Activated CD8-positive, alpha-beta memory T cell treated with anti-CD3 and anti-CD28 coated beads, Interleukin-2, amount 50 U/mL, for 1 hour (primary cell): ENCODE results near the gene GPR42.
"Not testable (repeated sequence)": the region's sequence is repeated elsewhere in the genome, so short reads cannot be mapped to it uniquely, and the experiment has no call there.

Experiments used
- DNase-seq: peaks from one replicate; pipeline ENCODE4 v3.0.0-alpha.2; 2020; ENCODE audit errors: extremely low read depth

GPR42 gene

DNA sequence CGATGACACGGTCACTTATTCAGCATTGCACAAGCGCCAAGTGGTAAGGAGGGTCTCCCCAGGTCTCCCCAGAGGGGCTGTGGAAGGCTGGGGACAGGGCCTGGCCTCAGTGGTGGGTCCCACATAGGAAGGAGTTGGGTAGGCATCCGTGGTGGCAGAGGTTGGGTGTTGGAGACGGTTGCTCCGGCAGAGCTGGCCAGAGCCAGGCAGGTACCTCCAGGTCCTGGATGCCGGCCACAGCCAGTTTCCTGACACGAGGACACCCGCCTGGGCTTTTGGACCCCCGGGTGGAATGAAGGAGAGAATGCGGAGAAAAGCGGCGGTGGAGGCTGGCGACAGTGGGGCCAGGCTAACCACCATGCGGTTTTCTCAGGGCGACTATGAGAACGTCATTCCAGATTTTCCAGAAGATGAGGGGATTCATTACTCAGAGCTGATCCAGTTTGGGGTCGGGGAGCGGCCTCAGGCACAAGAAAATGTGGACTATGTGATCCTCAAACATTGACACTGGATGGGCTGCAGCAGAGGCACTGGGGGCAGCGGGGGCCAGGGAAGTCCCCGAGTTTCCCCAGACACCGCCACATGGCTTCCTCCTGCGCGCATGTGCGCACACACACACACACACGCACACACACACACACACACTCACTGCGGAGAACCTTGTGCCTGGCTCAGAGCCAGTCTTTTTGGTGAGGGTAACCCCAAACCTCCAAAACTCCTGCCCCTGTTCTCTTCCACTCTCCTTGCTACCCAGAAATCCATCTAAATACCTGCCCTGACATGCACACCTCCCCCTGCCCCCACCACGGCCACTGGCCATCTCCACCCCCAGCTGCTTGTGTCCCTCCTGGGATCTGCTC, 24.4 kb upstream of the GPR42 start:
- peak; percentile 52 for DNase-seq

- DNase-seq: no peak
These were observed 23.5 kb upstream of the GPR42 start, which contains the start of gene FFAR1 for GRCh38 chr19:35347171-35347929. Gene FFAR1 (plus strand): TSS chr19:35347902. CDS start chr19:35351552, 3,650 bp downstream.

DNA sequence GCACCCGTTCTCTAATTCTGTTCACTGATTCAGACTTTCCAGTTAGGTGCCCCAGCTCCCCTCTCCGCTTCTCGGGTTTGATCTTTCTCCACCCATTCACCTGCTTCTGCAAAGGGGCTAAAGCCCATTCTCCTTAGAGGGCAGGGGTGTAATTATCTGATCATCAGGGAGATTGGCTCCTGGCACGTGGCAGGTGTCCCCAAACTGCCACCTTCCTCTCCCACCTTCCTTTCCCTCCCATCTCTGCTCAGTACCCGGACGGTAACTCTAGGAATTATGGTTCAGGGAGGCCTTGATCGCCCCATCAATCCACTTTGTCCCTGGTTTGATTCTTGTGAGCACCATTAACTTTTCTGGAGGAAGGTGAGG, 23.0 kb upstream of the GPR42 start:
- no peak for DNase-seq

- no peak for DNase-seq
These were observed 21.8 kb upstream of the GPR42 start for GRCh38 chr19:35348911-35349611.

GRCh38 chr19:35349614-35350521, 21.0 kb upstream of the GPR42 start:
- DNase-seq: no peak

- DNase-seq: no peak
These were observed 20.3 kb upstream of the GPR42 start for GRCh38 chr19:35350591-35350990.

DNA sequence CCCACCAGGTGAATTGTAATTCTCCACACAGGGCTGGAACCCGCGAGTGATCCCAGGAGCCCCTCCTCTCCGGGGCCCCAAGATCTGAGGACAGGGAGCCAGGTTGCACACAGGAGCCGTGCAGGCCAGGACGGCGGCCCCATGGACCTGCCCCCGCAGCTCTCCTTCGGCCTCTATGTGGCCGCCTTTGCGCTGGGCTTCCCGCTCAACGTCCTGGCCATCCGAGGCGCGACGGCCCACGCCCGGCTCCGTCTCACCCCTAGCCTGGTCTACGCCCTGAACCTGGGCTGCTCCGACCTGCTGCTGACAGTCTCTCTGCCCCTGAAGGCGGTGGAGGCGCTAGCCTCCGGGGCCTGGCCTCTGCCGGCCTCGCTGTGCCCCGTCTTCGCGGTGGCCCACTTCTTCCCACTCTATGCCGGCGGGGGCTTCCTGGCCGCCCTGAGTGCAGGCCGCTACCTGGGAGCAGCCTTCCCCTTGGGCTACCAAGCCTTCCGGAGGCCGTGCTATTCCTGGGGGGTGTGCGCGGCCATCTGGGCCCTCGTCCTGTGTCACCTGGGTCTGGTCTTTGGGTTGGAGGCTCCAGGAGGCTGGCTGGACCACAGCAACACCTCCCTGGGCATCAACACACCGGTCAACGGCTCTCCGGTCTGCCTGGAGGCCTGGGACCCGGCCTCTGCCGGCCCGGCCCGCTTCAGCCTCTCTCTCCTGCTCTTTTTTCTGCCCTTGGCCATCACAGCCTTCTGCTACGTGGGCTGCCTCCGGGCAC, 19.3 kb upstream of the GPR42 start:
- no peak for DNase-seq

DNA sequence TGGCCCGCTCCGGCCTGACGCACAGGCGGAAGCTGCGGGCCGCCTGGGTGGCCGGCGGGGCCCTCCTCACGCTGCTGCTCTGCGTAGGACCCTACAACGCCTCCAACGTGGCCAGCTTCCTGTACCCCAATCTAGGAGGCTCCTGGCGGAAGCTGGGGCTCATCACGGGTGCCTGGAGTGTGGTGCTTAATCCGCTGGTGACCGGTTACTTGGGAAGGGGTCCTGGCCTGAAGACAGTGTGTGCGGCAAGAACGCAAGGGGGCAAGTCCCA, 18.8 kb upstream of the GPR42 start:
- DNase-seq: no peak

DNA sequence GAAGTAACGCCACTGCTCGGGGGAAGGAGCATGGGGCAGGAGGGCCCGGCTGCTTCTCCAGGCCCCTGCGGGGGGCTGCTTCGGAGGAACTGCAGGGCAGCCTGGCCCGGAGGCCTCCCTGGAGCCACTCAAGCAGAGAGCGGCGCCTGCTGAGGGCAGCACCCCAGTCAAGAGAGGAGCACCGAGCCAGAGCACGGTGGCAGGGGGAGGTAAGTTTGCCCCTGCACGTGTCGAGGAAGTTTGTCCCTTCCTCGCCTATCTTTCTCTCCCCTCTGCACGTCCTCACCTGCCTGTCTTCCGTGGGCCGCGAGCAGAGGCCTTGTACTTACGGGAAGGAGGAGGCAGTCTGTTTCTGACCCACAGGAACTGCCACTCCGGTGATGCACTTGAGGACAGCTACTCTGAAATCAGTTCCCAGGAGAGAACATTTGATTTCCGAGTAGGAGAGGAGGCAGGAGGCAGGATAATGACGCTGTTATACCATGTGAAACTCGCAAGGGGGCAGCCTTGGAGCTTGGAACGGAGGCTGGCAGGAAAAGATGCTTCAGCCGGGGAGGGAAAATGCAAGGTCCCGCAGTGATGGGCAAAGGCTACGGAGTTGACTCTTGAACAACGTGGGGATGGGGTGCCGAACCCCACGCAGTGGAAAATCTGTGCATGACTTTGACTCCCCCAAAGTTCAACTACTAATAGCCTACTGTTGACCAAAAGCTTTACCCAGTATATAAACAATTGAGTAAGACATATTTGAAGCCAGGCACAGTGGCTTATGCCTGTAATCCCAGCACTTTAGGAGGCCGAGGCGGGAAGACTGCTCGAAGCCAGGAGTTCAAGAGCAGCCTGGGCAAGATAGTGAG, 18.2 kb upstream of the GPR42 start:
- peak; percentile 46 for DNase-seq

DNA sequence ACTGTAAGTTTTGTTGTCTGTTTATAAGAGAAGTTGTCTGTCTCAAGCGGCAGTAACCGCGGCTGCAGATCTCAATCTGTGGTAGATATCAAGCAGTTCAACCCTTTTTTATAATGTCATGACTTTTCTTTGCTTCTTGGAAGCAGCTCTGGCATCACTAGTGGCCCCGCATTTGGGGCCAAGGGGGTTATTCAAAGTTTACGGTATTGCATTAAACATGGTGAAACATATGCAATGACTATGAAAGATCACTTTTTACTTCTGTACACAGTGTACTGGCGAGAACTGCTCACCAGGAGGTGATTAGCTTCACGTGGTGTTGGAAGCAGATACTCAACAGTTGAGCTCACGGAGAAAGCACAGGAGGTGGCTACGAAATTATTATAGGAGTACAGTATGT, 17.2 kb upstream of the GPR42 start:
- DNase-seq: no peak

DNA sequence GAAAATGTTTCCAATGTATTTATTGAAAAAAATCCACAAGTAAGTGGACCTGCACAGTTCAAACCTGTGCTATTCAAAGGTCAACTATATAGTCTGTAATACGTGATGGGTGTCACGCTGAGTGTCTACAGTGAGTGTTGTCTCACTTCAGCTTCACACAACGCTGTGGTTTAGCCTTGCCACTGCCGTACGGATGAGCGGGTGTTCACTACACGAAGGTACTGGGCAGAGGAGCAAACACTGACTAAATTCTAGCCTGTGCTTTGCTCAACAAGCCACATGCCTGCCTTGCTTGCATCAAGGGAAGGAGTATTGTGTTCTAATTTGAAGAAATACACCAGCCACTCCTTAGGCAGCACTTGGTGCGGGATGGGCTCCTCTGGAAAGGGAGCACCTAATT, 16.0 kb upstream of the GPR42 start:
- DNase-seq: no peak

GRCh38 chr19:35355791-35356460, 14.9 kb upstream of the GPR42 start:
- DNase-seq: no peak

DNA sequence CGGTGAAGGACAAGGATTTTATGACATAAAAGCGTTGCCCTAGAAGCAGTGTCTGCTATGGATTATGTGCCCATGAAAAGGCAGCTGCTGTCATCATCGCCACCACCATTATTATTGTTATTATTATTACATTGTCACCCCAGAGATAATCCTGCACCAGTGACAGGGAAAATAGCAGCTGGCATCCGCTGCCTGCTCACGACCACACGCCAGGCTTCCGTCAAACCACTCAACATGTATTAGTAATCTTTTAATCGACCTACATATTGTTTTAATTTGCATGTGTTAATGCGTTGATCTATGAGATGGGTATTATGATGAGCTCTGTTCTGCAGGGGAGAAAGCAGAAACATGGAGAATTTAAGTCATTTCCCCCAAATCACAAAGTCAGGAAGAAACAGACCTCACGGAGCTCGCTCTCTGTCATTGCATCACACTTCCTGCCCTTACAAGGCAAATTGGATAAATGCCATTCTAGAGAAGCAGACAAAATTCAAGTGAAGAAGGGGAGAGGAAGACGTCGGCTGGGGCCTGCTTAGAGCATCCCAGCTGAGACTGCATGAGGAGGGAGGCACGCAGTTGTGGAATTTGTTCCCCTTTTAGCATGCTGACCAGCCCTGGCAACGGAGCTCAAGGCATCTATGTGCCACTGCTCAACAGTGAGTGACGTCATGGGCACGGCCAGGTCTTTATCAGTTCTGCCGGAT, 12.8 kb upstream of the GPR42 start, which contains the start of gene FFAR3:
TSS of gene FFAR3 (plus strand) at position 594 of the 707 bp plus-strand sequence. CDS start 431 bp downstream, outside the sequence.
- no peak for DNase-seq

DNA sequence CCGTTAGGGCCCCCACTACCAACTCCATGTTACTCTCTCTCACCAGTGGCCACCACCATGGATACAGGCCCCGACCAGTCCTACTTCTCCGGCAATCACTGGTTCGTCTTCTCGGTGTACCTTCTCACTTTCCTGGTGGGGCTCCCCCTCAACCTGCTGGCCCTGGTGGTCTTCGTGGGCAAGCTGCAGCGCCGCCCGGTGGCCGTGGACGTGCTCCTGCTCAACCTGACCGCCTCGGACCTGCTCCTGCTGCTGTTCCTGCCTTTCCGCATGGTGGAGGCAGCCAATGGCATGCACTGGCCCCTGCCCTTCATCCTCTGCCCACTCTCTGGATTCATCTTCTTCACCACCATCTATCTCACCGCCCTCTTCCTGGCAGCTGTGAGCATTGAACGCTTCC, 12.0 kb upstream of the GPR42 start:
- DNase-seq: not testable (repeated sequence)

- DNase-seq: not testable (repeated sequence)
These were observed 11.5 kb upstream of the GPR42 start for GRCh38 chr19:35359395-35359794.

DNA sequence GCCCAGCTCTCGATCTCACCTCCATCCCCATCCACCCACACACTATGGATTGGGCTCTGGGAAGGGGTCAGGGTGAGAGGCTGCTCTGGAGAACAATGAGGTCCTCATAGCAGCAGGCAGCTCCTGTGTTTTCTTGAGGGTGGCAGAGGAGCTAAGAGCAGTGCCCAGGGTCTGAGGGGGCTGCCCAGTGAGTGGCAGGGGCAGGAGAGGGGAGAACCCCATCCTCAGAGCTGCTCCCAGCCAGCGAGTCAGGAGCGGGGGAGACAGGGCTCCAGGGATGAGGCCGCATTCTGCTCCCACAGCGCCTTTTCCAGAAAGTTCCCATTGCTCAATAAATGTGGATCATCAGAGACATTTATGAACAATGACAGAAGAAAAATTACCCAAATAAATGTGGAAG, 10.8 kb upstream of the GPR42 start:
- not testable (repeated sequence) for DNase-seq

- no peak for DNase-seq
These were observed 9.9 kb upstream of the GPR42 start for GRCh38 chr19:35360880-35361420.
